GM21825 (cell line): Measurements from ENCODE around the gene SRSF9.

Experiments
- ATAC-seq: cut with Tn5 transposase; IDR thresholded peaks from one replicate; pipeline ENCODE4 v1.9.1; 2021; ENCODE audit warnings: mild to moderate bottlenecking, moderate library complexity; ENCODE audit not compliant: unreplicated experiment

Gene SRSF9

GRCh38 chr12:120413901-120414695 lies 55.5 kb downstream of the SRSF9 start:
- no peak for ATAC-seq

GRCh38 chr12:120412421-120412820 lies 57.1 kb downstream of the SRSF9 start:
- ATAC-seq = no peak
